MCF 10A (cell line): ENCODE data around the gene CD6. TPM values are rescaled to one million over a fixed set of nuclear protein-coding genes. Genes with fewer than 3 reads are reported as not detected.

Source experiments
- BruUV-seq: library from RNA; stranded (reverse); fragments of 400-500 nt; replicated peaks from 2 replicates; lab custom pipeline; 2021; lab: Mats Ljungman, UMichigan
- CTCF ChIA-PET: fragments of 300-600 bp; sonication (Branson Sonifier 250); formaldehyde crosslinking; extraction: SDS; loops from one replicate; lab custom pipeline; 2021; ENCODE audit warnings: antibody characterized with exemption, inconsistent platforms; lab: Yijun Ruan, JAX
- POLR2A ChIA-PET: fragments of 300-600, 350-650 bp; sonication (Branson Sonifier 250); formaldehyde crosslinking; extraction: SDS; loops from one replicate; lab custom pipeline; 2020; ENCODE audit warnings: antibody characterized with exemption, inconsistent platforms; lab: Yijun Ruan, JAX
- DNase-seq: peaks from one replicate; pipeline ENCODE4 v3.0.0-alpha.2; 2018; ENCODE audit not compliant: unreplicated experiment
- H3K27ac Mint-ChIP-seq: one replicate; pipeline ENCODE4 v1.8.0; 2022; ENCODE audit warnings: mild to moderate bottlenecking, low read depth, mixed read lengths; ENCODE audit not compliant: unreplicated experiment
- H3K27me3 Mint-ChIP-seq: one replicate; pipeline ENCODE4 v1.8.0; 2022; ENCODE audit warnings: mixed read lengths; ENCODE audit not compliant: insufficient read depth, unreplicated experiment
- H3K36me3 Mint-ChIP-seq: one replicate; pipeline ENCODE4 v1.8.0; 2022; ENCODE audit warnings: mild to moderate bottlenecking, moderate library complexity, mixed read lengths; ENCODE audit not compliant: insufficient read depth, unreplicated experiment
- H3K4me1 Mint-ChIP-seq: one replicate; pipeline ENCODE4 v1.8.0; 2022; ENCODE audit warnings: mixed read lengths; ENCODE audit not compliant: insufficient read depth, unreplicated experiment
- H3K4me3 Mint-ChIP-seq: one replicate; pipeline ENCODE4 v1.8.0; 2022; ENCODE audit warnings: mild to moderate bottlenecking, moderate library complexity, mixed read lengths; ENCODE audit not compliant: unreplicated experiment
- H3K9me3 Mint-ChIP-seq: one replicate; pipeline ENCODE4 v1.8.0; 2022; ENCODE audit warnings: mixed read lengths; ENCODE audit not compliant: unreplicated experiment
- intact Hi-C: fragments of 100-400 bp; cut with micrococcal nuclease; formaldehyde crosslinking; loops from 2 replicates; pipeline ENCODE4 v1.14.1; 2022
- total RNA-seq: library from RNA; stranded (reverse); gene quantifications from 2 replicates; pipeline ENCODE4 v1.2.3, GENCODE V29; 2022
- TF ChIP-seq, protein P1 (sequence below): fragments of 200-600 bp; IDR thresholded peaks from one replicate; pipeline ENCODE4 v1.8.0; 2022; ENCODE audit warnings: antibody characterized with exemption, mild to moderate bottlenecking; ENCODE audit not compliant: unreplicated experiment

The CD6 gene
- total RNA-seq, 1 experiment from 2014 or later, result not detected

GRCh38 chr11:61027141-61027840 lies 55.8 kb downstream of the CD6 start:
- ChIA-PET POLR2A (interaction anchor here (0.6 kb wide), 1 partner anchor 32 kb away, joined by 3 read pairs; no protein-coding TSS in a partner anchor), CTCF (interaction anchor here (0.7 kb wide), 2 partner anchors 56 to 358 kb away, joined by 3 to 5 read pairs; no protein-coding TSS in a partner anchor)
- H3K4me3 Mint-ChIP-seq, result no peak overlapping the region
- BruUV-seq, result no TSS peak
- DNase-seq, result no peak
- TF ChIP-seq, protein P1, sequence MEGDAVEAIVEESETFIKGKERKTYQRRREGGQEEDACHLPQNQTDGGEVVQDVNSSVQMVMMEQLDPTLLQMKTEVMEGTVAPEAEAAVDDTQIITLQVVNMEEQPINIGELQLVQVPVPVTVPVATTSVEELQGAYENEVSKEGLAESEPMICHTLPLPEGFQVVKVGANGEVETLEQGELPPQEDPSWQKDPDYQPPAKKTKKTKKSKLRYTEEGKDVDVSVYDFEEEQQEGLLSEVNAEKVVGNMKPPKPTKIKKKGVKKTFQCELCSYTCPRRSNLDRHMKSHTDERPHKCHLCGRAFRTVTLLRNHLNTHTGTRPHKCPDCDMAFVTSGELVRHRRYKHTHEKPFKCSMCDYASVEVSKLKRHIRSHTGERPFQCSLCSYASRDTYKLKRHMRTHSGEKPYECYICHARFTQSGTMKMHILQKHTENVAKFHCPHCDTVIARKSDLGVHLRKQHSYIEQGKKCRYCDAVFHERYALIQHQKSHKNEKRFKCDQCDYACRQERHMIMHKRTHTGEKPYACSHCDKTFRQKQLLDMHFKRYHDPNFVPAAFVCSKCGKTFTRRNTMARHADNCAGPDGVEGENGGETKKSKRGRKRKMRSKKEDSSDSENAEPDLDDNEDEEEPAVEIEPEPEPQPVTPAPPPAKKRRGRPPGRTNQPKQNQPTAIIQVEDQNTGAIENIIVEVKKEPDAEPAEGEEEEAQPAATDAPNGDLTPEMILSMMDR, result no peak
- intact Hi-C loops, result no loop called here
- no peaks in the 10 kb centered on the region for H3K36me3 Mint-ChIP-seq
- H3K9me3 Mint-ChIP-seq, result no peaks in the 10 kb centered on the region
- peaks cover 7% of the 10 kb centered on the region for H3K4me1 Mint-ChIP-seq
- H3K27me3 Mint-ChIP-seq, result peaks cover 25% of the 10 kb centered on the region
- H3K27ac Mint-ChIP-seq, result no peak overlapping the region

GRCh38 chr11:61028135-61028729 lies 56.8 kb downstream of the CD6 start:
- Mint-ChIP-seq H3K4me1 (peaks cover 7% of the 10 kb centered on the region), H3K36me3 (no peaks in the 10 kb centered on the region), H3K9me3 (no peaks in the 10 kb centered on the region), H3K27ac (no peak overlapping the region), H3K27me3 (peaks cover 16% of the 10 kb centered on the region), H3K4me3 (no peak overlapping the region)
- ChIA-PET POLR2A (interaction anchor here (0.6 to 0.7 kb wide), 2 partner anchors 18 to 31 kb away, joined by 3 read pairs; no protein-coding TSS in a partner anchor), CTCF (interaction anchor here (0.6 kb wide), 1 partner anchor 21 kb away, joined by 3 read pairs; no protein-coding TSS in a partner anchor)
- intact Hi-C loops, result no loop called here
- peak; percentile 36 for DNase-seq
- TF ChIP-seq, protein P1, result no peak
- BruUV-seq, result no TSS peak

DNA sequence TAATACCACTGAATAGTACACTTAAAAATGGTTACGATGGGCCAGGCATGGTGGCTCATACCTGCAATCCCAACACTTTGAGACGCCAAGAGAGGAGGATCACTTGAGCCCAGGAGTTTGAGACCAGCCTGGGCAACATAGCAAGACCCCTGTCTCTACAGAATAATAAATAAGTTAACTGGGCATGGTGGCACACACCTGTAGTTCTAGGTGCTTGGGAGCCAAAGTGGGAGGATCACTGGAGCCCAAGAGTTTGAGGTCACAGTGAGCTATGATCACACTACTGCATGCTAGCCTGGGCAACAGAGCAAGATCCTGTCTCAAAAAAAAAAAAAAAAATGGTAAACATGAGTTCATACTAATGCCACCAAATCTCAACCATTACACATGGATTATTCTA lies 61.3 kb downstream of the CD6 start:
- intact Hi-C loops, result no loop called here
- no peak for DNase-seq
- H3K4me1 Mint-ChIP-seq, result peaks cover 7% of the 10 kb centered on the region
- POLR2A ChIA-PET, result no interaction called here
- TF ChIP-seq, protein P1, result no peak
- no peaks in the 10 kb centered on the region for H3K9me3 Mint-ChIP-seq
- CTCF ChIA-PET, result no interaction called here
- BruUV-seq, result no TSS peak
- H3K27ac Mint-ChIP-seq, result no peak overlapping the region
- no peaks in the 10 kb centered on the region for H3K36me3 Mint-ChIP-seq
- H3K27me3 Mint-ChIP-seq, result no peaks in the 10 kb centered on the region
- H3K4me3 Mint-ChIP-seq, result no peak overlapping the region

DNA sequence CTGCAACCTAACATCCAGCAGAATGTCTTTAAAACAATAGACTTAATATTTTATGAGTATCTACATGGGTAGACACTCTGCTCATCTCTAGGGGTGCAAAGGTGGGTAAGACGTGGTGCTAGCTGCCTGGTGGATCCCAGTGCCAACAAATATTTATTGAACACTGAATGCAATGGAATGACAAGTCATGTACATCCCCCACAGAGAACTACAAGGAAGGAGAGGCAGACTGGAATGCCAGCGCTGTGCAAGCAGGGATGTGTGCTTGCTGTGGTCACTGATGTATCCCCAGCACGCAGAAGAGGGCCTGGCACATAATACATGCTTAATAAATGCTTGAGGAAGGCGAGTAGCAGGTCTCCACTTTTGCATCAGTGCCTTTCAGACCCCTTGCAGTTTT lies 61.9 kb downstream of the CD6 start:
- CTCF ChIA-PET, result no interaction called here
- H3K27ac Mint-ChIP-seq, result no peak overlapping the region
- H3K36me3 Mint-ChIP-seq, result no peaks in the 10 kb centered on the region

More for the DNA sequence above, 61.9 kb downstream of the CD6 start:
- H3K9me3 Mint-ChIP-seq, result no peaks in the 10 kb centered on the region
- TF ChIP-seq, protein P1, result no peak
- peaks cover under 1% of the 10 kb centered on the region for H3K4me1 Mint-ChIP-seq
- DNase-seq, result no peak
- H3K4me3 Mint-ChIP-seq, result no peak overlapping the region
- H3K27me3 Mint-ChIP-seq, result no peaks in the 10 kb centered on the region
- BruUV-seq, result no TSS peak
- POLR2A ChIA-PET, result no interaction called here
- intact Hi-C loops, result no loop called here
